H1 (cell line): ENCODE measurements around the gene RNF215. TPM values are rescaled to one million over a fixed set of nuclear protein-coding genes. Genes with fewer than 3 reads are reported as not detected.

Source experiments
- ATF3 ChIP-seq: IDR thresholded peaks from 2 replicates; pipeline ENCODE4 v1.6.1; 2011; ENCODE audit warnings: low read depth, mild to moderate bottlenecking, low read length; ENCODE audit not compliant: insufficient read depth
- BACH1 ChIP-seq: IDR thresholded peaks from 2 replicates; pipeline ENCODE4 v1.6.1; 2012; ENCODE audit warnings: low read length, improper control_type of control experiment
- BCL11A ChIP-seq, 2 experiments: IDR thresholded peaks; one replicate each; pipeline ENCODE4 v1.6.1; 2011; ENCODE audit warnings: low read depth in 2 of 2, low read length in 2 of 2, mild to moderate bottlenecking in 2 of 2
- CBX5 ChIP-seq: fragments of 300-800, 300-1000 bp; sonication (generic); IDR thresholded peaks from 2 replicates; pipeline ENCODE4 v1.7.1; 2016; ENCODE audit warnings: antibody characterized with exemption, low read length, low read depth
- CEBPB ChIP-seq: IDR thresholded peaks from 2 replicates; pipeline ENCODE4 v1.6.1; 2012; ENCODE audit warnings: low read depth, low read length
- EP300 ChIP-seq, 2 experiments: IDR thresholded peaks; 1 replicate in 1 of 2; 2 replicates in 1 of 2; pipeline ENCODE4 v1.6.1; 2011 to 2012; ENCODE audit warnings: low read depth in 2 of 2, low read length in 2 of 2, mild to moderate bottlenecking in 2 of 2, borderline replicate concordance in 1 of 2, inconsistent platforms in 1 of 2, moderate library complexity in 1 of 2
- GABPA ChIP-seq: IDR thresholded peaks from 2 replicates; pipeline ENCODE4 v1.6.1; 2011; ENCODE audit warnings: mild to moderate bottlenecking, low read length, moderate library complexity, borderline replicate concordance; ENCODE audit not compliant: insufficient read depth
- HDAC2 ChIP-seq, 2 experiments: fragments of 300-600 bp in 1 of 2; sonication (generic) in 1 of 2; IDR thresholded peaks; 2 replicates each; pipeline ENCODE4 v1.6.1; 2011 to 2012; ENCODE audit warnings: low read depth in 2 of 2, low read length in 2 of 2, mild to moderate bottlenecking in 2 of 2, moderate library complexity in 2 of 2, borderline replicate concordance in 1 of 2, inconsistent platforms in 1 of 2
- KDM4A ChIP-seq: IDR thresholded peaks from one replicate; pipeline ENCODE4 v1.7.1; 2012; ENCODE audit warnings: low read depth, mild to moderate bottlenecking, moderate library complexity, low read length, inconsistent platforms; ENCODE audit not compliant: severe bottlenecking
- MAFK ChIP-seq: IDR thresholded peaks from 2 replicates; pipeline ENCODE4 v1.6.1; 2012; ENCODE audit warnings: low read depth, mild to moderate bottlenecking, improper control_type of control experiment, low read length
- NANOG ChIP-seq: IDR thresholded peaks from 2 replicates; pipeline ENCODE4 v1.6.1; 2011; ENCODE audit warnings: low read length, low read depth, mild to moderate bottlenecking, inconsistent platforms; ENCODE audit not compliant: insufficient read depth, poor library complexity, severe bottlenecking
- NRF1 ChIP-seq: IDR thresholded peaks from 2 replicates; pipeline ENCODE4 v1.6.1; 2011; ENCODE audit warnings: mild to moderate bottlenecking, low read depth, low read length, improper control_type of control experiment
- RNF2 ChIP-seq: fragments of 200-900, 300-1000 bp; sonication (generic); IDR thresholded peaks from 2 replicates; pipeline ENCODE4 v1.7.1; 2016; ENCODE audit warnings: borderline replicate concordance, low read depth, mild to moderate bottlenecking, antibody characterized with exemption, low read length; ENCODE audit not compliant: poor library complexity, severe bottlenecking; ENCODE audit errors: missing control alignments
- SP2 ChIP-seq: IDR thresholded peaks from 2 replicates; pipeline ENCODE4 v1.6.1; 2012; ENCODE audit warnings: mild to moderate bottlenecking, low read length, inconsistent platforms
- TAF1 ChIP-seq: IDR thresholded peaks from 2 replicates; pipeline ENCODE4 v1.6.1; 2011; ENCODE audit warnings: mild to moderate bottlenecking, low read depth, low read length
- TAF7 ChIP-seq: optimal IDR thresholded peaks from 2 replicates; pipeline ENCODE3; 2011; ENCODE audit warnings: low read depth, mild to moderate bottlenecking, inconsistent platforms, low read length, moderate library complexity, borderline replicate concordance
- USF2 ChIP-seq: IDR thresholded peaks from 2 replicates; pipeline ENCODE4 v1.6.1; 2011; ENCODE audit warnings: low read length, improper control_type of control experiment
- YY1 ChIP-seq: IDR thresholded peaks from 2 replicates; pipeline ENCODE4 v1.6.1; 2011; ENCODE audit warnings: low read depth, mild to moderate bottlenecking, low read length
- polyA plus RNA-seq, 7 experiments: library from polyadenylated mRNA; depleted of rRNA in 3 of 7; stranded (reverse) in 5 of 7; unstranded in 2 of 7; fragments of >200 nt in 5 of 7; fragments of 200-250 nt in 2 of 7; gene quantifications; 1 replicate in 5 of 7; 2 replicates in 1 of 7; 4 replicates in 1 of 7; pipeline versions ENCODE4 v1.2.1 to v1.2.3, GENCODE V29; 2011 to 2013; ENCODE audit warnings: missing spikeins in 2 of 7, mixed read lengths in 2 of 7
- total RNA-seq: library from RNA; stranded (reverse); fragmentation: NEBNext Ultra II Directional; extraction: Animal tissue kit (Norgen Biotek cat#: 25700); gene quantifications from 2 replicates; pipeline ENCODE4 v1.2.1, GENCODE V29; 2021
- TF ChIP-seq, protein P1 (sequence below): IDR thresholded peaks from 2 replicates; pipeline ENCODE4 v1.6.1; 2012; ENCODE audit warnings: inconsistent platforms

Gene RNF215
- total and polyA plus RNA-seq, 2 of the 8 experiments (the other 6 are each of a cell fraction or from before 2014, with no cell fraction given): 13.1 to 19.0 TPM

- TF ChIP-seq, protein P1, sequence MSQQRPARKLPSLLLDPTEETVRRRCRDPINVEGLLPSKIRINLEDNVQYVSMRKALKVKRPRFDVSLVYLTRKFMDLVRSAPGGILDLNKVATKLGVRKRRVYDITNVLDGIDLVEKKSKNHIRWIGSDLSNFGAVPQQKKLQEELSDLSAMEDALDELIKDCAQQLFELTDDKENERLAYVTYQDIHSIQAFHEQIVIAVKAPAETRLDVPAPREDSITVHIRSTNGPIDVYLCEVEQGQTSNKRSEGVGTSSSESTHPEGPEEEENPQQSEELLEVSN: no peak
- TF ChIP-seq CEBPB (no peak), TAF1 (0 out of 2 replicates have a peak, but pooled peaks have one; percentile 15), GABPA (no peak), NANOG (no peak), RNF2 (no peak), MAFK (no peak), TAF7 (no peak), KDM4A (no peak), HDAC2 (IDR thresholded peaks at IDR 0.05; ENCODE audit: borderline replicate concordance in 1 of 2, low read depth in 2 of 2, low read length in 2 of 2) (no peak), USF2 (no peak), SP2 (no peak), EP300 (IDR thresholded peaks at IDR 0.05; ENCODE audit: borderline replicate concordance in 1 of 2, low read depth in 2 of 2, low read length in 2 of 2) (no peak), NRF1 (no peak), CBX5 (no peak), YY1 (0 out of 2 replicates have a peak, but pooled peaks have one; percentile 18), ATF3 (no peak), BCL11A (IDR thresholded peaks at IDR 0.05; ENCODE audit: low read depth in 2 of 2, low read length in 2 of 2) (no peak), BACH1 (no peak)
Measured at GRCh38 chr22:30386960-30387827, at the start of gene RNF215 (continued).
